GM12873 (cell line): Measurements from ENCODE around the gene PLA2G4C.

Experiments
- TF ChIP-seq, protein P1 (sequence below): IDR thresholded peaks from 2 replicates; pipeline ENCODE4 v1.5.1; 2012; ENCODE audit warnings: low read depth, mild to moderate bottlenecking, moderate library complexity, low read length, control low read depth; ENCODE audit not compliant: insufficient read depth; ENCODE audit errors: missing control alignments

The PLA2G4C gene

DNA sequence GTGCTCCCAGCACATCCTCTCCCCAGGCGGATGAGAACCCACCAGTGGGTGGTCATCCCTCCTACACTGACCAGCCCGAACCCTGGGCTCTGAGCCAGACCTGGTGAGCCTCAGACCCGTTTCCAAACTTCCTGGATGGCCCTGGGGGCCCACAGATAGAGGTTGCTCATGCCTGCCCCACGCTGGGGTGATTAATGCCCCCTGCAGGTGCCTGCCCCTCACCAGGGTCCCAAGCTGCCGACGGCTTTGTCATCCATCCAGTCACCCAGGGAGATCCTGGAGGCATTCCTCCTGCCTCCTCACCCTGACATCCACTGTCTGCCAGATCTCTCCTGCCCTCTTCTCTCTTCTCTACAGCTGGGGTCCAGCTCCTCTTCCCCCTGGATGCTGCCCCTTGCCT is 28.4 kb upstream of the PLA2G4C start:
- TF ChIP-seq, protein P1, sequence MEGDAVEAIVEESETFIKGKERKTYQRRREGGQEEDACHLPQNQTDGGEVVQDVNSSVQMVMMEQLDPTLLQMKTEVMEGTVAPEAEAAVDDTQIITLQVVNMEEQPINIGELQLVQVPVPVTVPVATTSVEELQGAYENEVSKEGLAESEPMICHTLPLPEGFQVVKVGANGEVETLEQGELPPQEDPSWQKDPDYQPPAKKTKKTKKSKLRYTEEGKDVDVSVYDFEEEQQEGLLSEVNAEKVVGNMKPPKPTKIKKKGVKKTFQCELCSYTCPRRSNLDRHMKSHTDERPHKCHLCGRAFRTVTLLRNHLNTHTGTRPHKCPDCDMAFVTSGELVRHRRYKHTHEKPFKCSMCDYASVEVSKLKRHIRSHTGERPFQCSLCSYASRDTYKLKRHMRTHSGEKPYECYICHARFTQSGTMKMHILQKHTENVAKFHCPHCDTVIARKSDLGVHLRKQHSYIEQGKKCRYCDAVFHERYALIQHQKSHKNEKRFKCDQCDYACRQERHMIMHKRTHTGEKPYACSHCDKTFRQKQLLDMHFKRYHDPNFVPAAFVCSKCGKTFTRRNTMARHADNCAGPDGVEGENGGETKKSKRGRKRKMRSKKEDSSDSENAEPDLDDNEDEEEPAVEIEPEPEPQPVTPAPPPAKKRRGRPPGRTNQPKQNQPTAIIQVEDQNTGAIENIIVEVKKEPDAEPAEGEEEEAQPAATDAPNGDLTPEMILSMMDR: no peak

DNA sequence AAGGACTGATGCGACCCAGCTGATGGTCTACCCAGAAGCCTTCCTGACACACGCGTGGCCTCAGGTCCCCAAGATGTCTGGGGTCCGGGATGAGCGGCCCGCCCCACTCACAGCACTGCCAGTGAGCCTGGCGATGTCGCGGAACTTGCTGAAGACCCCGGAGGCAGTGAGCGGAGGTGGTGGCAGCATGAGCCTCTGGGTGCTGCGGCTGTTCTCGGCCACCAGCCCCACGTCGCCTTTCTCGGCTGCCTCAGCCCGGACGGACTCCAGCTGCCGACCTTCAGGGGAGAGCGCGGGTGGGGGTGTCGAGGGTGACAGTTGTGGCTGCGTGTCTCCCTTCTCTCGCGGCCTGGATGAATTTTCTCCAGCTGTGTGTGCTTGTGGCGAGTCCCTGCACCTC is 26.8 kb upstream of the PLA2G4C start:
- TF ChIP-seq, protein P1: no peak

DNA sequence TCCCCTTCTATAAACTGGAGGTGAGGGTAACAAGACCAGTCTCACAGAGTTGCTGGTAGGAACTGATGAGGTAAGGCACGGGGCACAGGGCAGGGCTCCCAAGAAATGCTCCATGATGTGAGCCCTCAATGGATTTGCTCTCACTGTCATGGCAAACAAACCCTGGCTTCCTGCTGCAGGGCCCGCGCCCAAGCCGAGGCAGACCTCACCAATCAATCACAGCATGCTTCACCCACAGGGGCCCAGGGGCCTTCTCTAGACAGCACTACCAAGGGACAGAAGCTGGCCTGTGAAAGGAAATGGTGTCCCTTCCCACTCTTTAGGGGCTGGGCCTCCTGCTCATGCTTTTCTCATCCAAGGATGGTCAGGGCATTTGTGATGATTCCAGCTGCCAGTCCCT is 25.9 kb upstream of the PLA2G4C start:
- TF ChIP-seq, protein P1: no peak

DNA sequence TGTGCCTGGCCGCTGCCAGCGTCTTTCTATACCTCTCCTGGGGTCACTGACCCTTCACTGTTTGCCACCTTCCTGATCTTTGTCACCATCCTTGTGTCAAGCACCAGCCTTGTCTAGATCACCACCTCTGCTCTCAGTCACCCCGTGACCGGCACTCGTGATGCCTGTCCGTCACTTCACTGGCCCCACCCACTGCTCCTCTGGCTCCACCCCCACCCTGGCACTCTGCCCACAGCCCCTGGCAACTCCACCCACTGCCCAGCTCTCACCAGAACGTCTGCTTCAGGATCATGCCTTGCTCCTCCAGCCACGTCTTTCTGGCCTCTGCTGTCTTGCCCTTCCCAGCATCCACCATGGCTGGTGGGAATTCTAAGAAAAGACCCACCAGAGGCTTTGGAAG is 24.8 kb upstream of the PLA2G4C start:
- TF ChIP-seq, protein P1: no peak

DNA sequence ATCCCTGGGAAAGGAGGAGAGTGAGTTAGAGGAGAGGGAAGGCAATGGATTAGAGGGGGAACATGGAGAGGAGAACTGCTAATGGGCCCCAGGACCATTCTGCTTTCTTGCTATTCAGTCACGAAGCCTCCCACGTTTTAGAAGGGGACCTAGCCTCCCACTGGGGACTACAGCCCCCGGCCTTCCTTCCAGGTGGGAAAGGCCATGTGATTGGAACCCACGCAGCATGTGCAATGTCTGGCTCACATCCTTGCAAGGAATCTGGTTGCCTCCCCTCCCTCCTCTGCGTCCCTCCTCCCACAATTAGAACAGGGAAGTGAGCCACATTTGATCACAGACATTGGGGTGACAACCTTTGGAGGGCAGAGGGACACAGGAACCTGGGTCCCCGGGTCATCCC is 22.5 kb upstream of the PLA2G4C start:
- TF ChIP-seq, protein P1: no peak

DNA sequence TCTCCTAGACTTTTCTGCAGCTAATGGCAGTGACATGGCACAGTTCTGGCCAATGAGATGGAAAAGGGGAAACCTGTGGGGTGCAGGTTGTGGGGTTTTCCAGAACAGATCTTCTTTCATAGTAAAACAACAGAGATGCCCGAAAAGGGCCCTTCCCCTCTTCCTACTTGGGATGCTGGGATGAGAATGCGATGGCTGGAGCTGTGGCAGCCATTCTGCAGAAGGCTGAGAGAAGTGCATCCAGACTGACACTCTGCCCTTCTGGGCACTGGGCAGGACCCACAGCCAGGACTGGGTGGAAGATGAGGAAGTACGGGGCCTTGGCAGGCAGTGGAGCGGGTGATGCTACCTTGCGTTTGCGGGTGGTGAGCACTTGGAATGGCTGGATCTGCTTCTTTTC is 16.9 kb upstream of the PLA2G4C start:
- TF ChIP-seq, protein P1: no peak

DNA sequence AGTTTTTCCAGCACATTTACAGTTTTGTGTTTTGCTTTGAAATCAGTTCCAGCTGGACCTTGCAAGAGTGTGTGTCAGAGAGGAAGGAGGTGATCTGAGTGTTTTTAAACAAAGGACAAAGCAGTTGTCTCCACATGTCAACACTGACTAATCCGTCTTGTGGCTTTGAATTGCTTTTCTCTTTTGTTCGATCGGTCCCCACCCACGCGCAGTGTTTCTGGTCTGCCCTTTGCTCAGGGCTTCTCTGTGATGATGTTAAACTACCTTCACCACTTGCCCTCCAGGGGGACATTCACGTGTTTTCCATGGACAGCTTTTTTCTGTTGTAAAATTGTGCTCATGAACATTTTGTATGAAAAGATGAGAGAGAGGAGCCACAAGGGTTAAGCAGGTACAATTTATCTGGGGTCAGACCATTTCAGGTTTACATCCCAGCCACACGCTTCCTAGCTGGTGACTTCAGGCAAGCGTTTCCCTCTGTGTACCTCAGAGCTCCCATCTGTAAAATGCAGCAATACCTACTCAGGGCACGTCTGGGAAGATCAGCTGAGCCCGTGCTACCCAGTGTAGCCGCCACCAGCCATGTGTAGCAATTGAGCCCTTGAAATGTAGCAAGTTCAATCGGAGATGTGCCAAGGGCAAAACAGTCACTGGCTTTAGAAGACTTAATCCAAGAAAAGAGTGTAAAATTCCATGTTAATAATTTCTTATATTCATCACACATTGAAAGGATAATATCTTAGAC is 13.5 kb upstream of the PLA2G4C start:
- TF ChIP-seq, protein P1: no peak
